ENCODE measurements around the gene FCHSD2.

Gene FCHSD2

DNA sequence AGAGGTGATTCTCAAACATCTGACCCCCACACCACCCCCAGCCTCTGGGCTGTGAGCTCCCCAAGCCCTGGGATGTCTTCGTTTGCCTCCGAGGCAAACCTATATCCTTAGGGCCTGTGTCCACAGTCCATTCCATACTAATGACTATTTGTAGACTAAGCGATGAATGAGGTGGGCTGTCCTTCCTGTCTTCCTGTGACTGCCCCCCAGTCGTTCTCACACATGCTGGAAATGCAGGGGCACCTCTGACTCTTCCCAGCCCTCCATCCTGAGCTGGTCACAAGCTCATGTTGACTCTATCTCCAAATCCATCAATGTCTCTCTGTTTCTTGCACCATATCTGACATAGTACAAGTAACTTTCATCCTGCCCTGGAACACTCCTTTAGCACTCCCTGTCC is 323.1 kb downstream of the FCHSD2 start (continued):
- TF ChIP-seq, protein P1, sequence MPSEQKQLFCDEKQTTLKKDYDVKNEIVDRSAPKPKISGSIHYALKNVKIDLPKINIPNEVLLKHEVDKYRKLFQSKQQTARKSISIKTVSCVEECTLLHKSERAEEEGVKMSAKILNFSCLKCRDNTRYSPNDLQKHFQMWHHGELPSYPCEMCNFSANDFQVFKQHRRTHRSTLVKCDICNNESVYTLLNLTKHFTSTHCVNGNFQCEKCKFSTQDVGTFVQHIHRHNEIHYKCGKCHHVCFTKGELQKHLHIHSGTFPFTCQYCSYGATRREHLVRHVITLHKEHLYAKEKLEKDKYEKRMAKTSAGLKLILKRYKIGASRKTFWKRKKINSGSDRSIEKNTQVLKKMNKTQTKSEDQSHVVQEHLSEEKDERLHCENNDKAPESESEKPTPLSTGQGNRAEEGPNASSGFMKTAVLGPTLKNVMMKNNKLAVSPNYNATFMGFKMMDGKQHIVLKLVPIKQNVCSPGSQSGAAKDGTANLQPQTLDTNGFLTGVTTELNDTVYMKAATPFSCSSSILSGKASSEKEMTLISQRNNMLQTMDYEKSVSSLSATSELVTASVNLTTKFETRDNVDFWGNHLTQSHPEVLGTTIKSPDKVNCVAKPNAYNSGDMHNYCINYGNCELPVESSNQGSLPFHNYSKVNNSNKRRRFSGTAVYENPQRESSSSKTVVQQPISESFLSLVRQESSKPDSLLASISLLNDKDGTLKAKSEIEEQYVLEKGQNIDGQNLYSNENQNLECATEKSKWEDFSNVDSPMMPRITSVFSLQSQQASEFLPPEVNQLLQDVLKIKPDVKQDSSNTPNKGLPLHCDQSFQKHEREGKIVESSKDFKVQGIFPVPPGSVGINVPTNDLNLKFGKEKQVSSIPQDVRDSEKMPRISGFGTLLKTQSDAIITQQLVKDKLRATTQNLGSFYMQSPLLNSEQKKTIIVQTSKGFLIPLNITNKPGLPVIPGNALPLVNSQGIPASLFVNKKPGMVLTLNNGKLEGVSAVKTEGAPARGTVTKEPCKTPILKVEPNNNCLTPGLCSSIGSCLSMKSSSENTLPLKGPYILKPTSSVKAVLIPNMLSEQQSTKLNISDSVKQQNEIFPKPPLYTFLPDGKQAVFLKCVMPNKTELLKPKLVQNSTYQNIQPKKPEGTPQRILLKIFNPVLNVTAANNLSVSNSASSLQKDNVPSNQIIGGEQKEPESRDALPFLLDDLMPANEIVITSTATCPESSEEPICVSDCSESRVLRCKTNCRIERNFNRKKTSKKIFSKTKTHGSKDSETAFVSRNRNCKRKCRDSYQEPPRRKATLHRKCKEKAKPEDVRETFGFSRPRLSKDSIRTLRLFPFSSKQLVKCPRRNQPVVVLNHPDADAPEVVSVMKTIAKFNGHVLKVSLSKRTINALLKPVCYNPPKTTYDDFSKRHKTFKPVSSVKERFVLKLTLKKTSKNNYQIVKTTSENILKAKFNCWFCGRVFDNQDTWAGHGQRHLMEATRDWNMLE (tag by site-specific recombination; conservative IDR thresholded peaks at IDR 0.05; ENCODE audit: low read depth): no peak
- no peak for TF ChIP-seq ZNF501 (tag by site-specific recombination; IDR thresholded peaks at IDR 0.05)

DNA sequence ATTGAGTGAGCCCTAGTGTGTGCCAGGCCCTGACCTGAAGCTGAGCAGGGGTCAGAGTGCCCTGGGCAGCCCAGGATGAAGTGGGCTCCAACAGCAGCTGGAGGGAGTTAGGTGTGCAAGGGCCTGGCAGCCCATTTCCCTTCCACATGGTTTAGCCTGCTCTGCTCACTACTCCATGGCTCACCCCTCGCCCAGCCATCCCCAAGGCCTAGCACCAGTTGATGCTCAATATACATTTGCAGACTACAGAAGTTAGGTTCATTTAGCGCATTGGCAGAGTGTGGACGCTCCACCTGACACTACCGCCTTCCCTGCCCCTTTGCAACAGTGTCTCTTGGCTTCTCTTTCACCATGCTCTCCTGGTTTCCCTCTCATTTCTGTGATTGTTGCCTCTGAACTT is 324.2 kb downstream of the FCHSD2 start:
- Histone ChIP-seq H3K4me1 (ENCODE audit: control insufficient read depth, insufficient read depth, low read length) (no peaks in the 10 kb centered on the region), H3K4me3 (ENCODE audit: low read depth, low read length) (no peak overlapping the region), H3K27ac (ENCODE audit: extremely low read depth, low read depth, low read length) (no peak overlapping the region), H3K9me3 (ENCODE audit: control insufficient read depth, insufficient read depth, low read depth, low read length) (no peaks in the 10 kb centered on the region), H3K36me3 (ENCODE audit: control insufficient read depth in 2 of 2, insufficient read depth in 1 of 2, low read length in 2 of 2) (peaks cover 0 to 6% of the 10 kb centered on the region in 2 experiments; a peak in 1 of 3 replicates)
- CTCF ChIA-PET: no interaction called here
- POLR2A ChIA-PET: no interaction called here
- TF ChIP-seq ZBTB8A (tag by site-specific recombination; IDR thresholded peaks at IDR 0.05) (no peak), GLI2 (tag by site-specific recombination; IDR thresholded peaks at IDR 0.05; ENCODE audit: borderline replicate concordance, low read depth) (no peak), OVOL3 (tag by site-specific recombination; IDR thresholded peaks at IDR 0.05) (no peak), REPIN1 (tag by site-specific recombination; IDR thresholded peaks at IDR 0.05; ENCODE audit: low read depth) (no peak)
- TF ChIP-seq, protein P2, sequence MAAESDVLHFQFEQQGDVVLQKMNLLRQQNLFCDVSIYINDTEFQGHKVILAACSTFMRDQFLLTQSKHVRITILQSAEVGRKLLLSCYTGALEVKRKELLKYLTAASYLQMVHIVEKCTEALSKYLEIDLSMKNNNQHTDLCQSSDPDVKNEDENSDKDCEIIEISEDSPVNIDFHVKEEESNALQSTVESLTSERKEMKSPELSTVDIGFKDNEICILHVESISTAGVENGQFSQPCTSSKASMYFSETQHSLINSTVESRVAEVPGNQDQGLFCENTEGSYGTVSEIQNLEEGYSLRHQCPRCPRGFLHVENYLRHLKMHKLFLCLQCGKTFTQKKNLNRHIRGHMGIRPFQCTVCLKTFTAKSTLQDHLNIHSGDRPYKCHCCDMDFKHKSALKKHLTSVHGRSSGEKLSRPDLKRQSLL (tag by site-specific recombination; IDR thresholded peaks at IDR 0.05): no peak
- TF ChIP-seq, protein P3, sequence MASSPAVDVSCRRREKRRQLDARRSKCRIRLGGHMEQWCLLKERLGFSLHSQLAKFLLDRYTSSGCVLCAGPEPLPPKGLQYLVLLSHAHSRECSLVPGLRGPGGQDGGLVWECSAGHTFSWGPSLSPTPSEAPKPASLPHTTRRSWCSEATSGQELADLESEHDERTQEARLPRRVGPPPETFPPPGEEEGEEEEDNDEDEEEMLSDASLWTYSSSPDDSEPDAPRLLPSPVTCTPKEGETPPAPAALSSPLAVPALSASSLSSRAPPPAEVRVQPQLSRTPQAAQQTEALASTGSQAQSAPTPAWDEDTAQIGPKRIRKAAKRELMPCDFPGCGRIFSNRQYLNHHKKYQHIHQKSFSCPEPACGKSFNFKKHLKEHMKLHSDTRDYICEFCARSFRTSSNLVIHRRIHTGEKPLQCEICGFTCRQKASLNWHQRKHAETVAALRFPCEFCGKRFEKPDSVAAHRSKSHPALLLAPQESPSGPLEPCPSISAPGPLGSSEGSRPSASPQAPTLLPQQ (tag by site-specific recombination; IDR thresholded peaks at IDR 0.05): no peak

DNA sequence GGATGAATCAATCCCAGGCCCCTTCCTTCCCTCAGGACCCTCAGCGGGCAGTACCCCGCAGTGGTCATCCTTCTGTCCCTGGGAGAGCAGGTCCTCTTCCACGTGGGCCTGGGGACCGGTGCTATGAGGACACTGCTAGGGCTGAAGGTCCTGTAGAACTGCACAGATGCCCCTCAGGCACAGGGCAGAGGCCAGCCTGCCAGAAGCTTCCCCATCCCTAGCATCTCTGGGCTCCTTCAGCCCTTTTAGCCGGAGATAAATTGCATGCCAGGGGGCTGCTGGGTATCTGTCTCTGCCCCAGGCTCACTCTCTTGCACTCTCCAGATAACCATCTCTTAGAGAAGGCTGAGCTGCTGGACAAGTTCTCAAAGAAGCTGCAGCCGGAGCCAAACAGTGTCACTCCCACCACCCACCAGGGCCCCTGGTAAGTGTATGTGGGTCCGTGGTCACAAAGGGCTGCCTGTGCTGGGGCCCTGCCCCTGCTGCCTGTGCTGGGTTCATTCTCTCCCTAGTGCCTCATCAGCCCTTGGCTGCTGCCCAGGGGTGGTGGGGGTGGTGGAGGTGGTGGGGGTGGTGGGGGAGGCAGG is 325.6 kb downstream of the FCHSD2 start:
- ChIA-PET CTCF (interaction anchor here (0.7 to 1.3 kb wide), 2 partner anchors 11 to 22 kb away, joined by 4 to 9 read pairs; partner anchors contain the start of gene STARD10), POLR2A (no interaction called here)

DNA sequence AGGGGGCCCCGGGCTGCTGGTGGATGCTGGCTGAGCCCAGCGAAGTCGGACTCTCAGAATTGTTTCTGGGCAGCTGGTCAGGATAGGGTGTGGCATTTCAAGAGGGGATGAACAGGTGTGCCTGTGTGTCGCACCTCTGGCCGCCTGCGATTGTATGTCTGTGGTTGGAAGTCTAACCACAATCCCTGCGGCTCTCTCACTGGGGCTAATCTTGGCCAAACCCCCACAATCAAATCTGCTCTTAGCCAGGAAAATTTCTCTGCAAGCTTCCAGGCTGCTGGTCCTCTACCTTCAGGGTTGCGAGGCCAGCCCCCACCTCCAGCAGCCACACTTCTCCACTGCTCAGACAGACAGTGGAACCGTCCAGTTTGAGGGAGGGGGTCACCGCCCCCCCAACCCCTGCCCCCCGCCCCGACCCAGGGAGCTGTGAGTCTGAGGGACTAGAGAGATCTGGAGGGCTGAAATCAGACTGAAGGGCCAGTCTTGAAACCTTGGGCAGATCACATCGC is 327.0 kb downstream of the FCHSD2 start:
- ChIA-PET CTCF (interaction anchor here (1.3 kb wide), 1 partner anchor 21 kb away, joined by 9 read pairs; the partner anchor contains the start of gene STARD10), POLR2A (no interaction called here)
- no peaks in the 10 kb centered on the region for H3K4me1 ChIP-seq (ENCODE audit: control insufficient read depth, insufficient read depth, low read length)
- TF ChIP-seq, protein P4, sequence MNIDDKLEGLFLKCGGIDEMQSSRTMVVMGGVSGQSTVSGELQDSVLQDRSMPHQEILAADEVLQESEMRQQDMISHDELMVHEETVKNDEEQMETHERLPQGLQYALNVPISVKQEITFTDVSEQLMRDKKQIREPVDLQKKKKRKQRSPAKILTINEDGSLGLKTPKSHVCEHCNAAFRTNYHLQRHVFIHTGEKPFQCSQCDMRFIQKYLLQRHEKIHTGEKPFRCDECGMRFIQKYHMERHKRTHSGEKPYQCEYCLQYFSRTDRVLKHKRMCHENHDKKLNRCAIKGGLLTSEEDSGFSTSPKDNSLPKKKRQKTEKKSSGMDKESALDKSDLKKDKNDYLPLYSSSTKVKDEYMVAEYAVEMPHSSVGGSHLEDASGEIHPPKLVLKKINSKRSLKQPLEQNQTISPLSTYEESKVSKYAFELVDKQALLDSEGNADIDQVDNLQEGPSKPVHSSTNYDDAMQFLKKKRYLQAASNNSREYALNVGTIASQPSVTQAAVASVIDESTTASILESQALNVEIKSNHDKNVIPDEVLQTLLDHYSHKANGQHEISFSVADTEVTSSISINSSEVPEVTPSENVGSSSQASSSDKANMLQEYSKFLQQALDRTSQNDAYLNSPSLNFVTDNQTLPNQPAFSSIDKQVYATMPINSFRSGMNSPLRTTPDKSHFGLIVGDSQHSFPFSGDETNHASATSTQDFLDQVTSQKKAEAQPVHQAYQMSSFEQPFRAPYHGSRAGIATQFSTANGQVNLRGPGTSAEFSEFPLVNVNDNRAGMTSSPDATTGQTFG (tag by site-specific recombination; IDR thresholded peaks at IDR 0.05; ENCODE audit: borderline replicate concordance): no peak
- TF ChIP-seq SCRT2 (tag by site-specific recombination; IDR thresholded peaks at IDR 0.05) (peak; percentile 51), ZFP3 (tag by site-specific recombination; IDR thresholded peaks at IDR 0.05; ENCODE audit: low read depth) (no peak)
- peak overlapping the region; percentile 70 for H3K4me3 ChIP-seq (ENCODE audit: low read depth, low read length)
- H3K36me3 ChIP-seq (ENCODE audit: control insufficient read depth in 2 of 2, insufficient read depth in 1 of 2, low read length in 2 of 2): peaks cover 0 to 11% of the 10 kb centered on the region in 2 experiments; a peak in 1 of 3 replicates
- no peaks in the 10 kb centered on the region for H3K9me3 ChIP-seq (ENCODE audit: control insufficient read depth, insufficient read depth, low read depth, low read length)
- no peak overlapping the region; the same call in 1 of the 2 replicates for H3K27ac ChIP-seq (ENCODE audit: extremely low read depth, low read depth, low read length)

More for the DNA sequence above, 325.6 kb downstream of the FCHSD2 start:
- H3K4me3 ChIP-seq (ENCODE audit: low read depth, low read length): no peak overlapping the region
- no peaks in the 10 kb centered on the region for H3K9me3 ChIP-seq (ENCODE audit: control insufficient read depth, insufficient read depth, low read depth, low read length)
- H3K36me3 ChIP-seq (ENCODE audit: control insufficient read depth in 2 of 2, insufficient read depth in 1 of 2, low read length in 2 of 2): peaks cover 0 to 6% of the 10 kb centered on the region in 2 experiments; a peak in 1 of 3 replicates
- no peaks in the 10 kb centered on the region for H3K4me1 ChIP-seq (ENCODE audit: control insufficient read depth, insufficient read depth, low read length)
- no peak for TF ChIP-seq SCRT2 (tag by site-specific recombination; IDR thresholded peaks at IDR 0.05)
- no peak for TF ChIP-seq ZNF747 (tag by site-specific recombination; IDR thresholded peaks at IDR 0.05)
- TF ChIP-seq IKZF3 (tag by site-specific recombination; IDR thresholded peaks at IDR 0.05): no peak
- H3K27ac ChIP-seq (ENCODE audit: extremely low read depth, low read depth, low read length): no peak overlapping the region

All from HEK293 (cell line).